MV-4-11 (cell line): ENCODE measurements around the gene LY6G6C.

ENCODE experiments used
- DNase-seq: peaks from one replicate; lab custom pipeline; 2025; lab: John Stamatoyannopoulos, UW

LY6G6C gene

DNA sequence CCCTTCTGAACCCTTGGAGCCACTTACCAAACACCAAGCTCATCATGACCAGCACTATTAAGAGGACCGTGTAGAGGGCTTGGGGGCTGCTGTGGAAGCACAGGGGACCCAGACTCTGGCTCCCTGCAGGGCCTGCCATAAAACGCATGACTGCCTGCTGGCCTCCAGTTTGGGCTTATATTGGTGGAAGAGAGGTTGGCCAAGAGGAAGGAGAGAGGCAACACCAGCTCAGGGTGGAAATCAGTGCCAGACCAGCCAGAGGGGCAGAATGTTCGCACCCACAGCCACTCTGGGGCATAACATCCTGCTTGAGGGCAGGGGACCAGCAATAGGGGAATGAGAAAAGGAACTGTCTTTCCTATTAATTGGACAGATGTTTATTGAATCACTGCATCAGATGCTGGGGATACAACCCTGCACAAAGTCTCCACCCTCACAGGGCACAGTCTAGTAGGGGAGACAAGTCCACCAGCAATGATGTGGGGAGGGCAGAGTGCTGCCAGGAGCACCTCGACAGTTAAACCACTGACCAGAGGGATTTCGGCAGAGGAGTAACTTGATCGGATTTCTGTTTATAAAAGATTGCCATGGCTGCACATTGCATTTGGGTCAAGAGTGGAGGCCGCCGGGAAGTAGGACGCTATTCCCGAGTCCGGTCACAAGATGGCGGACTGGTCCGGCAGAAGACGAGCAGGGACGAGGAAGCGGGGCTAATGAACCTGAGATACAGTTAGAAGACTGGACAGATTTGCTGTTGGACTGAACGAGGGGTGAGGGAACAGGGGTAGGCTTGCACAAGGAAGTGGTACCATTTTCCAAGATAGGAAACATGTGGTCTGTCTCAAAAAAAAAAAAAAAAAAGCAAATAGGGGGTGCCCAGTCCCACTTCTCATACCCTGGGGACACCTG lies 41.1 kb downstream of the LY6G6C start, which contains the start of gene LY6G5C:
LY6G5C (minus strand) TSS at position 842 of the 909 bp plus-strand sequence; CDS start at position 148, 694 bp downstream.
- DNase-seq: peak; percentile 71

DNA sequence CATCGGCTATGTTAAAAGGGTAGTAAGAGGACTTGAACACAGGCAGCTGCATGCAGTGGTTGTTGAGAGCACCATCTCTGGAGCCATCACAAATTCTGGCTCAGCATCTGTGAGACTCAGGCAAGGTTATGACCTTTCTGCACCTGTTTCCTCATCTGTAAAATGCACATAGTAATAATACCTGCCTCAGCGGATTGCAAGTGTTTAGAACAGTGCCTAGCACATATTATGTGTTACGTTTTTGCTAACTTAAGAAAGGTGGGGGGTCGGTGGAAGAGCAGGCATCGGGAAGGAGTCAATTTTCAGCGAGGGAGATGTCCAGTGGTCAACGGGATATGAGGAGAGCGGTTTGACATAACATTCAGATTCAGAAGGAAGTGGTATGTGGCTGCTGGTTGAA lies 43.6 kb downstream of the LY6G6C start:
- DNase-seq: no peak

DNA sequence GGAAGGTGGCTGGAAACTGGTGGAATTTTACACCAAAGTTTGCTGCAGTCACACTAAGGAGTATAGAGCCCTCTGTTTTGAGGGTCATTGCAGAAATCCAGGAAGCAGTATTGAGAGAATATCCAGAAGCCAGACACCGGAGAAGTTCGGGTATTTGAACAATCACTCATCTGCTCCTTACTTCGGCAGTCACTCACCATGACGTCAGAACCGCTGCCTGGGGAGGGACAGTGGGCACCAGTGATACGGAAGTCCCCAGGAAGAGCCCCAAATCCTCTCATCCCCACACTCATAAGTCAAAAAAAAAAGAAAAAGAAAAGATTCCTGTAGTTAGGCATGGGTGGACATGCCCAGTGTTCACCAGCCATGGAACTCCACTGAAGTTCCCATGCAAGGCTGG lies 44.6 kb downstream of the LY6G6C start:
- DNase-seq: peak; percentile 2

DNA sequence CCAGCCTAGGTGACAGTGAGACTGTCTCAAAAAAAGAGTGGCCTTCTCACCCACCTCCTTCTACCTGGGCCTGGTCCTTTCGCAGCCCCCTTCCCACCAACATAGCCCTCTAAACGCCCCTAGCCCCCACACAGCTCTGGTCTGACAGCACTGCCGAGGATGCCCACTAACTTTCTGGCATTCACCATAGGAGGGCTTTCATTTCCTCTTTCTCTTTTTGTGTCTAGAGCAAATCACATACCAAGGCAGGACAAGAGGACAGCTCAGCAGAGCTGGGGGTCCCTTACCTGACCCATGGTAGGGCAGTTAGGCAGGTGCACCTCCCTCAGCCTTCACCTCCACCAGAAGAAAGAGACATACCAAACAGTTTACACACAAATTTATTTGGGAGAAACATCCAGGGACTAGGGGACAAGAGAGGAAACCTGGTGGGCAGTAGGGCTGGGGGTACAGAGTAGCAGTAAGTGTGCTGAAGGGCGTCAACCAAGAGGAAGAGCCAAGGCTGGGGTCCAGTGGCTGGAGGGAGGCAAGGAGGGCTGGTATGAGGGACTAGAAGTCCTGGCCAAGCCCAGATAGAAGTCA lies 45.1 kb downstream of the LY6G6C start:
- DNase-seq: peak; percentile 38

DNA sequence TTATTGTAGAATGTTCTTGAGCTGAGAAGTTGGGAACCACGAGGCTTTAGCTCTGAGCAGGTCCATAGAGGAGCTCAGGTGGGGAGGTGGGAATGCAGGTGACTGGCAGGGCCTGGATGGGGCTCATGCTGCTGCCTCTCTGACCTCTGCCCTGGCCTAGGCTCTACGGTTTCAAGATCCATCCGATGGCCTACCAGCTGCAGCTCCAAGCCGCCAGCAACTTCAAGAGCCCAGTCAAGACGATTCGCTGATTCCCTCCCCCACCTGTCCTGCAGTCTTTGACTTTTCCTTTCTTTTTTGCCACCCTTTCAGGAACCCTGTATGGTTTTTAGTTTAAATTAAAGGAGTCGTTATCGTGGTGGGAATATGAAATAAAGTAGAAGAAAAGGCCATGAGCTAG lies 51.9 kb downstream of the LY6G6C start, which contains the start of gene LY6G5B:
LY6G5B (plus strand) TSS at position 301 of the 400 bp plus-strand sequence. CDS start 975 bp downstream, outside the sequence.
- no peak for DNase-seq
